ENCODE data around the gene PLOD2. TPM values are rescaled to one million over a fixed set of nuclear protein-coding genes. Genes with fewer than 3 reads are reported as not detected.

The PLOD2 gene
- total RNA-seq, 1 donor from 2014 or later, result 1.4 TPM

DNA sequence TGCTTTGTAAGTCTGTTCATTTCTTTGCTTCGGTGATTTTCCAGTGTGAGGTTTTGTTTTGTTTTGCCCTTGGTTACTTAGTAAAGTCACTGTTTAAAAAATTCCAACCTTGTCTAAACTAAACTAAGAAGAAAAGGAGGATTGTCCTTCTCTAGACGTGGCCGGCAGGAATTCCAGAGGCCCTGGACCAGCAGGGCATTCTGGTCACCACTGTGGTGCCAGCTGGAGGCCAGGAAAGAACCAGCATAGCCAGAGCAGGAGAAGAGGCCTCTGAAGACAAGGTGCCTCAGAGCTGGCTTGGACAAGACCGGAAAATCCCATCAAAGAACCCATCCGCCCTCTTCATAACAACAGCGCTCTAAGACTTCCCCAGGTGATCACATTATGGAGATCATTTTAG is 8.2 kb downstream of the PLOD2 start:
- Mint-ChIP-seq H3K4me3 (no peak overlapping the region), H3K4me1 (ENCODE audit: low read depth) (no peaks in the 10 kb centered on the region), H3K36me3 (ENCODE audit: low read depth) (no peaks in the 10 kb centered on the region), H3K27ac (no peak overlapping the region), H3K27me3 (ENCODE audit: insufficient read depth) (peaks cover 3% of the 10 kb centered on the region), H3K9me3 (no peaks in the 10 kb centered on the region)
- DNase-seq (ENCODE audit: low spot score), result no peak
- intact Hi-C loops (cut with micrococcal nuclease), result no loop called here

DNA sequence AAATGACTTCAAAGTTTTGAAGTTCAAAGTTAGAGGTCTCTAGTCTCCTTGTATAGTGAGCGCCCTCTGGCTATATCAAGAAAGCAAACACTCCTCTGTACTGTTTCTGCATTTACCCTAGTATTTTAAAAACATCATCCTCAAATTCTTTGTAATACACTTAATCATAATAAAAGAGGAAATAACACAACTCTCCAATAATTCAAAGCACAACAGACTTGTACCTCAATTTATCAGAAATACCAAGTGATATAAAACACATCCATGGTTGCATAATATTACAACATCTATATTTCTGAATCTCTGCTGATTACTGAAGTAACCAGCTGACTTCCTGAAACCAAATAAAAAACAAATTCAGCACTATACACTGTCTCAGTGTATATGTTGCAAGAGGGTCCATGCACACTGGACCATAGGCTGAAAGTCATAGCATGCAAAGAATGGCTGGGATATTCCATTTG is 12.5 kb downstream of the PLOD2 start:
- no peak for DNase-seq (ENCODE audit: low spot score)
- Mint-ChIP-seq H3K4me1 (ENCODE audit: low read depth) (no peaks in the 10 kb centered on the region), H3K9me3 (no peaks in the 10 kb centered on the region), H3K27ac (no peak overlapping the region), H3K36me3 (ENCODE audit: low read depth) (no peaks in the 10 kb centered on the region), H3K27me3 (ENCODE audit: insufficient read depth) (peaks cover under 1% of the 10 kb centered on the region), H3K4me3 (no peak overlapping the region)
- intact Hi-C loops (cut with micrococcal nuclease), result no loop called here

DNA sequence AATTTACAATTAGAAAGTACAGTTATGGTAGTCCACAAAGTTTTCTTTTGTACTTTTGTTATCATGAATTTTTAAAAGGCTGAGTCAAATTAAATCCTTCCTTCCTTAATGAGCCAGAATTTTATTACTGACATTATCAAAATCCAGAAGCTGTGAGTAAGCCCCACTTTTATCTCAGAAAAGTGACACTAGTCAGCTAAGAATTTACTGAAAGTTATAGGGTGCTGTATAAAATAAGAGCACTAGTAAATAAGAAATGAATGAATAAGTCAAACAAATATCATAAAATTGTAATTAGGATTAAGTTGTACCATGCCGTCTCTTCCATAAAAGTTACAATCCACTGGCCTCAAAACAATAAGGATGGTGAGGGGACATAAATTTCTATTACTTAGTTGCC is 15.3 kb downstream of the PLOD2 start:
- H3K4me3 Mint-ChIP-seq, result no peak overlapping the region

DNA sequence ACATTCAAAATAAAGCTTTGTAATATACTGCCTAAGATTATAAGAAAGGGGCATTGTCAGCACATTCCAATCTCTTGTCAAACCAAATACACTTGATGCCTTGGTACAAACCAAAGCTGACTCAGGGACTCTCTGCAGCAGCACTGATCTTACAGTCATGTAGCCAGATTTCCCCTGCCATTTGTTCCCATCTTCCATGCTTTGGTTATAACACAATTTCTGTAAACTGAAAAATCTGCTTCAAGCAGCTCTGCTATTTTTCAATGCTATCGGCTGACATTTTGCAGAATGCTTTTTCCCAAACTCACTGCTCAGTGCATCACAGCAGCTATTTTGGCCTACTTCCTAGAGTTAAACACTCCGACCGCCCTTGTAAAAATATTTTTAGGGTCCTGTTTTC is 18.2 kb downstream of the PLOD2 start:
- intact Hi-C loops (cut with micrococcal nuclease), result no loop called here
- H3K36me3 Mint-ChIP-seq (ENCODE audit: low read depth), result no peaks in the 10 kb centered on the region
- H3K27ac Mint-ChIP-seq, result no peak overlapping the region
- no peaks in the 10 kb centered on the region for H3K9me3 Mint-ChIP-seq
- no peak for DNase-seq (ENCODE audit: low spot score)
- no peak overlapping the region for H3K4me3 Mint-ChIP-seq
- H3K4me1 Mint-ChIP-seq (ENCODE audit: low read depth), result no peaks in the 10 kb centered on the region
- no peaks in the 10 kb centered on the region for H3K27me3 Mint-ChIP-seq (ENCODE audit: insufficient read depth)

More for the DNA sequence above, 15.3 kb downstream of the PLOD2 start:
- no peaks in the 10 kb centered on the region for H3K4me1 Mint-ChIP-seq (ENCODE audit: low read depth)
- no peaks in the 10 kb centered on the region for H3K36me3 Mint-ChIP-seq (ENCODE audit: low read depth)
- no peaks in the 10 kb centered on the region for H3K9me3 Mint-ChIP-seq
- no peak for DNase-seq (ENCODE audit: low spot score)
- intact Hi-C loops (cut with micrococcal nuclease), result no loop called here
- no peaks in the 10 kb centered on the region for H3K27me3 Mint-ChIP-seq (ENCODE audit: insufficient read depth)
- H3K27ac Mint-ChIP-seq, result no peak overlapping the region

DNA sequence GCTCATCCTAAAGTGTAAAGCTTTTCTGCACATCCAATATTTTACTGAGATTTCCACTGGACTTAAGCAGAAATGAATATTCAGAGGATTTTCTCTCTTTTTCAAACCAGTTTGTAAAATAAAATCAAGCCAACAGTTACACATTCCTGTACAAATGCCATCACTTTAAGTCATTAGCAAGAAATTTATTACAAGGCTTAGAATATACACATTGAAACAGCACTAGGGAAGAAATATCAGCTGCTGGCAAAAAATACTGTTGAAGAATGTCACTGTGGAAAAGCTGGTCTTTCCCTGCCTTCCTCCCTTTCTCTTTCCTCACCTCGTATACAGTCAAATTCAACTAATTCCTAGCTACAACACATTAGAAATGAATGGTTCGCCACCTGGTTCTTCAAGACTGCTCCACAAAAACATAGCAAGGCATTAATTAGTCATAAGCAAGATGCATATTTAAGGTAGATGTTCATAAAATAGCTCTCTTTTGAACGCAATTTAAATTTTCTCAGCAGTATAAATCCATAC is 21.3 kb downstream of the PLOD2 start:
- intact Hi-C loops (cut with micrococcal nuclease), result no loop called here
- H3K9me3 Mint-ChIP-seq, result no peaks in the 10 kb centered on the region
- no peak overlapping the region for H3K4me3 Mint-ChIP-seq

DNA sequence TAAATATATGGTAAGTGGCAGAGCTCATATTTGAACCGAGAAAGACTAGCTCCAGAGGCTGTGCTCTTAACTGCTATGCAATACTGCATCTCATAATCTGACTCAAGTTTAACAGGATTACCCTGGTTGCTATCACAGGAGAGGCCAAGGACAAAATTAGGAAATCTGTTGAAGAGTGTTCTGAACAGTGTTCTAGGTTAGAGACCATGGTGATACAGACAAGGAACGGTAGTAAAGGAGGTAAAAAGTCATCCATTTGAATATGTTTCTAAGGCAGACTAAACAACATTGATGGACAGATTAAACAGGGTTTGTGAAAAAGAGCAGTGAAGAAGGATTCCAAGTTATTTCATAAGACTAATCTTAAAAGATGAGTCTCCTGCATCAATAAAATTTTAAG is 22.1 kb downstream of the PLOD2 start:
- H3K36me3 Mint-ChIP-seq (ENCODE audit: low read depth), result no peaks in the 10 kb centered on the region

More for the DNA sequence above, 21.3 kb downstream of the PLOD2 start:
- H3K36me3 Mint-ChIP-seq (ENCODE audit: low read depth), result no peaks in the 10 kb centered on the region
- DNase-seq (ENCODE audit: low spot score), result no peak
- no peak overlapping the region for H3K27ac Mint-ChIP-seq
- H3K4me1 Mint-ChIP-seq (ENCODE audit: low read depth), result no peaks in the 10 kb centered on the region
- H3K27me3 Mint-ChIP-seq (ENCODE audit: insufficient read depth), result no peaks in the 10 kb centered on the region

DNA sequence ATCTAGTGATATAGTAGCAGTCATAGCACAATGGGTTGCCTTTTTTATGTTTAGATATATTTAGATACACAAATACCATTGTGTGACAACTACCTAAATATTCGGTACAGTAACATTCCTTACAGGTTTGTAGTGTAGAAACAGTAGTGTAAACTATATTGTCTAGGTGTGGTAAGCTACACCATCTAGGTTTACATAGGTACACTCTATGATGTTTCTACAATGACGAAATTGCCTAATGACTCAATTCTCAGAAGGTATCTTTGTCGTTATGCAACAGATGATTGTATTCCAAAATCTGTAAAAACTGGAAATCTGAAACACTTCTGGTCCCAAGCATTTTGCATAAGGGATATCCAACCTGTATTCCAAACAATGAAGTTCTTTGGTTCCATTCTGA is 24.3 kb downstream of the PLOD2 start:
- intact Hi-C loops (cut with micrococcal nuclease), result no loop called here
- Mint-ChIP-seq H3K4me1 (ENCODE audit: low read depth) (no peaks in the 10 kb centered on the region), H3K27ac (no peak overlapping the region), H3K36me3 (ENCODE audit: low read depth) (no peaks in the 10 kb centered on the region), H3K9me3 (no peaks in the 10 kb centered on the region), H3K27me3 (ENCODE audit: insufficient read depth) (no peaks in the 10 kb centered on the region), H3K4me3 (no peak overlapping the region)
- DNase-seq (ENCODE audit: low spot score), result no peak

More for the DNA sequence above, 22.1 kb downstream of the PLOD2 start:
- no peaks in the 10 kb centered on the region for H3K9me3 Mint-ChIP-seq
- H3K4me3 Mint-ChIP-seq, result no peak overlapping the region
- no peaks in the 10 kb centered on the region for H3K4me1 Mint-ChIP-seq (ENCODE audit: low read depth)
- no peak overlapping the region for H3K27ac Mint-ChIP-seq
- no peak for DNase-seq (ENCODE audit: low spot score)
- intact Hi-C loops (cut with micrococcal nuclease), result no loop called here
- H3K27me3 Mint-ChIP-seq (ENCODE audit: insufficient read depth), result no peaks in the 10 kb centered on the region

DNA sequence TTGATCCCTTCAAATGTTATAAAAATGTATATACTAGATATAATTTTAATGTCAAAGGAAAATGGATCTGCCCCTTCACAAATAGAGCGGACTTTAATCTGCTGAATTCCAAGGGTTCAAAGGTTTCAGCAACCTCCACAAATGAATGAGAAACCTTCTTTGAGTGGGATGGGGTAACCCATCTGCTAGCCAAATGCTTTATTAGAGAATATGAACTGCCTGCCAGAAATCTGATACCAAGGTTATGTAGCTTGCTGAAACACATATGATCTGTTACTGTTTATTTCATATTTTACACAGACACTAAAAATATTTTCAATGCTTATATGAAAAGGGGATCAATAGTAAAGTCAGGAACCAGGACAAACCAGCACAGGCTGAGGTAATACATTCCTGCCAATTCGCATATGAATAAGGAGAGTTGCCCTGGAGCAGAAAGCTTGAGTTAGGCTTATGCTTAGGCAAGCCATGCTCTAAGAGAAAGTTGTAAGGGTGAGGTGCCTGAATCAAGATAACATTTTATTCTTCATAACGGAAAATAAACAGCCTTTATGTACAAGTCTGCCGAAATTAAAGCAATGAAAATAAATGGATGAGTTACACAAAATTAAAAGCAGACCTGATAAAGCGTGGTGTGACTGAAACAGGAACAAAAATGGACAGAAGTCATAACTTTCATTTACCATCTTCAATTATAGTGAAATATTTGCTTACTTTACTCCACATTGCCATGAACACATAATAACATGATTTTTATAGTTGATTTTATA is 26.5 kb downstream of the PLOD2 start:
- no peak overlapping the region for H3K4me3 Mint-ChIP-seq
- no peaks in the 10 kb centered on the region for H3K9me3 Mint-ChIP-seq
- H3K4me1 Mint-ChIP-seq (ENCODE audit: low read depth), result no peaks in the 10 kb centered on the region
- H3K27me3 Mint-ChIP-seq (ENCODE audit: insufficient read depth), result no peaks in the 10 kb centered on the region
- DNase-seq (ENCODE audit: low spot score), result no peak
- intact Hi-C loops (cut with micrococcal nuclease), result no loop called here
- no peak overlapping the region for H3K27ac Mint-ChIP-seq
- no peaks in the 10 kb centered on the region for H3K36me3 Mint-ChIP-seq (ENCODE audit: low read depth)

DNA sequence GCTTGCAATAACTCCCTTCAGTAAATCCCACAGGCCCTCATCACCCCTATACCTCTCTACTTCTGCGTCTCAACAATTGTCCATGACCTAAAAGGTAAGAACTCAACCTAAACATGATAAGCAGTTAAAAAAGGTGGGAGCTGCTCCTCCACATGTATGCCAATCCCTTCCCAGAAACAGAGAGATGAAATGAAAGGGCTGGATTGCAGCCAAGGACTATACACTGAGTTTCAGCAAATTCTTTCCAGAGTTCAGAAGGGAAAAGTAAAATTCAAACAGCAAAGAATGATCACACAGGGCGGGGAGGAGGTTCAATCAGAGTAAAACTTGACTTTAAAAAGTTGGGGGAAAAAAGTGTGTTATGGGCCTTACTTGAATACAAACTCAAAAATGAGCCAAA is 27.5 kb downstream of the PLOD2 start:
- Mint-ChIP-seq H3K9me3 (no peaks in the 10 kb centered on the region), H3K4me3 (no peak overlapping the region), H3K27ac (no peak overlapping the region), H3K4me1 (ENCODE audit: low read depth) (no peaks in the 10 kb centered on the region), H3K36me3 (ENCODE audit: low read depth) (no peaks in the 10 kb centered on the region), H3K27me3 (ENCODE audit: insufficient read depth) (no peaks in the 10 kb centered on the region)
- DNase-seq (ENCODE audit: low spot score), result no peak
- intact Hi-C loops (cut with micrococcal nuclease), result no loop called here

DNA sequence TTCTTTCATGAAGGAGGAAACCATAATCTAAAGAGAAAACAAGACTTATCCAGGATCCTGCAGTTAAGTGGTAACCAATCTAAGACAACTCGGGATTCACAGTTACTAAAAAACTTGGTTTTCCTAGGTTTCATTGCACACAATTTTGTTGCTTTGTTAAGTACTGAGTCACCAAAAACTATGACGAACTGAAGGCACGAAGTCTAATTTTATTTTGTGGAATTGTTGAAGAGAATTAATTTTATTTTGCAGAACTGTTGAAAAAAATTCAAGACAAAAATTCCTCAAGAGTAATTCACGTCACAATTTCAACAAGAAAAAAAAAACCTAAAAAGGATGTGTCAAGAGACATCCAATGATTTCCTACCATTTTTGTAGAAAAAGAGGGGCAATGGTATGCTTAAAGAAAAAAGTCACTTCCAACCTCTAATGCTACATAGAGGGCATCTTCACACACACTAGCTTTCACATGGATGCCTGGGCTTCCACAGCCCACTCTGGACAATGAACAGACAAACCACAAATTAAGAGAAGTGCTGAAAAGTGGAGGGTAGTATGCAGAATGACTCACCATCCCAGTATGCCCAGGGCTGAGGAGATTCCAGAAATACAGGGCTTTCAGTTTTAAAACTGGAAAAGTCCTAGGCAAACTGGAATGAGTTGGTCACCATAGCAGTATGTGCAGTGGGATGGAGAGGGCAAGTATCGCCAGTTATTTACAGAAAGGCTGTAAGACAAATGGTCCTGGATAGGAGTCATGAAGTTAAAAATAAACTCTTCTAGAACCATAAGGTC is 29.2 kb downstream of the PLOD2 start:
- H3K4me1 Mint-ChIP-seq (ENCODE audit: low read depth), result no peaks in the 10 kb centered on the region
- H3K36me3 Mint-ChIP-seq (ENCODE audit: low read depth), result no peaks in the 10 kb centered on the region
- H3K27ac Mint-ChIP-seq, result no peak overlapping the region
- intact Hi-C loops (cut with micrococcal nuclease), result no loop called here
- no peak overlapping the region for H3K4me3 Mint-ChIP-seq
- H3K9me3 Mint-ChIP-seq, result no peaks in the 10 kb centered on the region
- no peak for DNase-seq (ENCODE audit: low spot score)
- no peaks in the 10 kb centered on the region for H3K27me3 Mint-ChIP-seq (ENCODE audit: insufficient read depth)

DNA sequence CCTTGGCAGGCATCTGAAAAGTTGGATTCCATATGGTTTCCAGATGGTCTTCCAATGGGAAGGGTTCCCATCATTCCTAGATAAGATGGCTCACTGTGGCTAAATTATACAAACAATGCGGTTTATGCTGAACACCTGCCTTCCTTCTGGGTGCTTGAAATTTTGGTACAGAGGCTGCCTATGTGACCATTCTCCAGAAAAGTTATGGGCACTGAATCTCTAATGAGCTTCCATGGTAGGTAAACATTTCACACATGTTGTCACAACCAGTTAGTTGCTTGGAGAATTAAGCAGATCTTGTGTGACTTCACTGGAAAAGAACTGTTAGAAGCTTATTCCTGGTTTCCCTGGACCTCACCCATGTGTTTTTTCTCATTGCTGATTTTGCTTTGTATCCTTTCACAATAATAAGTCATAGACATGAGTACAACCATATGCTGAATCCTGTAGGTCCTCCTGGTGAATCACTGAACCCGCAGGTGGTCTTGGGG is 30.1 kb downstream of the PLOD2 start:
- Mint-ChIP-seq H3K9me3 (no peaks in the 10 kb centered on the region), H3K36me3 (ENCODE audit: low read depth) (no peaks in the 10 kb centered on the region), H3K27ac (no peak overlapping the region), H3K4me1 (ENCODE audit: low read depth) (no peaks in the 10 kb centered on the region), H3K4me3 (no peak overlapping the region), H3K27me3 (ENCODE audit: insufficient read depth) (no peaks in the 10 kb centered on the region)
- DNase-seq (ENCODE audit: low spot score), result no peak
- intact Hi-C loops (cut with micrococcal nuclease), result no loop called here

DNA sequence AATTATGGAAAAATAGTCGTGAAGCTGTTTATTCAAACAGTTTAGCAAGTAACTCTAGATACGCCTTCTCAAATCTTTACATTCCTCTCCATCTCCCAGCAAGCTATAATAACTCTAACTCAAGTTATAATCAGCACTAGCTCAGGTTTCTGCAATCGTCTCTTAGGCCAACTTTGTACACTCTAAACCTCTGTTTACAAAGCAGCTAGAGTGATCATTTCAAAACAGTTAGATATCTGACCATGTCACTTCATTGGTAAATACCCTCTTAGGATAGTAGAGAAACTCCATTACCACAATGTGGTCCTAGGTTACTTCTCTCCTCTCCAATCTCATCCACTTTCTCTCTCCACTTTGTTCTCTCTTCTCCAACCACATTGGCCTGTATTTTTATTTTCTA is 31.2 kb downstream of the PLOD2 start:
- intact Hi-C loops (cut with micrococcal nuclease), result no loop called here
- DNase-seq (ENCODE audit: low spot score), result no peak
- Mint-ChIP-seq H3K9me3 (no peaks in the 10 kb centered on the region), H3K36me3 (ENCODE audit: low read depth) (no peaks in the 10 kb centered on the region), H3K4me1 (ENCODE audit: low read depth) (no peaks in the 10 kb centered on the region), H3K27me3 (ENCODE audit: insufficient read depth) (no peaks in the 10 kb centered on the region), H3K4me3 (no peak overlapping the region), H3K27ac (no peak overlapping the region)

DNA sequence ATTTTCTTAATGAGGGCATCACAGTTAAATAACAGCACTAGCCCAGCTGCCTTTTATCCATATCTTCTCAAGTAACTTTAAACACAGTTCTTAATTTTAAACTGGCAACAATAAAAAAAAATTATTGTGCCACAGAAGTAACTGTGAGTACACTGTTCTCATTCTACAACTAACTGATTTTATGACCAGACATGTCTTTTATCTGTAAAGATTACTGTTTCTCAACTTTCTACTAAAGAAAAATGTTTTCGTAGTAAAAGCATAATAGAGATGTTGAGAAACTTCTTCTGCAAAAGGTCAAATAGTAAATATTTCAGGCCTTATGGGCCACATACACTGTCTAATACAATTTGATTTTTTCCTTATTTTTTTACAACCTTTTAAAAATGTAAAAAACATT is 32.0 kb downstream of the PLOD2 start:
- no peak overlapping the region for H3K27ac Mint-ChIP-seq
- H3K4me1 Mint-ChIP-seq (ENCODE audit: low read depth), result no peaks in the 10 kb centered on the region
- H3K9me3 Mint-ChIP-seq, result no peaks in the 10 kb centered on the region
- H3K36me3 Mint-ChIP-seq (ENCODE audit: low read depth), result no peaks in the 10 kb centered on the region
- no peaks in the 10 kb centered on the region for H3K27me3 Mint-ChIP-seq (ENCODE audit: insufficient read depth)
- DNase-seq (ENCODE audit: low spot score), result no peak
- H3K4me3 Mint-ChIP-seq, result no peak overlapping the region
- intact Hi-C loops (cut with micrococcal nuclease), result no loop called here
